Left lung (tissue), 10 donors: ENCODE results near the gene OLFM4. TPM values are rescaled to one million over a fixed set of nuclear protein-coding genes. Genes with fewer than 3 reads are reported as not detected.
A peak's percentile ranks its signal among the peaks of the same experiment; 100 is the strongest.

Source experiments
- ATAC-seq: fragments of 200-7000 bp; cut with Tn5 transposase; one replicate; pipeline ENCODE4 v1.9.1; 2020; ENCODE audit warnings: moderate library complexity
- DNase-seq, 4 donors: peaks; one replicate each; pipeline ENCODE4 v3.0.0-alpha.2; 2013 to 2020
- H3K27ac ChIP-seq, 2 donors: fragments of 200-600 bp; sonication (generic) in 1 of 2; one replicate each; pipeline versions ENCODE4 v1.5.0 to v1.8.0; 2020 to 2021
- H3K27me3 ChIP-seq, 2 donors: fragments of 200-600 bp; sonication (generic) in 1 of 2; one replicate each; pipeline versions ENCODE4 v1.5.0 to v1.8.0; 2020 to 2021
- H3K36me3 ChIP-seq, 2 donors: fragments of 200-600 bp; sonication (generic) in 1 of 2; one replicate each; pipeline versions ENCODE4 v1.5.0 to v1.8.0; 2020 to 2021
- H3K4me1 ChIP-seq, 2 donors: fragments of 200-600 bp; one replicate each; pipeline ENCODE4 v1.8.0; 2021
- H3K4me3 ChIP-seq, 2 donors: fragments of 200-600 bp; sonication (generic) in 1 of 2; one replicate each; pipeline versions ENCODE4 v1.5.0 to v1.8.0; 2020 to 2021; ENCODE audit warnings: mild to moderate bottlenecking in 1 of 2
- H3K9me3 ChIP-seq, 2 donors: fragments of 200-600 bp; sonication (generic) in 1 of 2; one replicate each; pipeline versions ENCODE4 v1.5.0 to v1.8.0; 2020 to 2021
- intact Hi-C, 2 donors: fragments of 100-400 bp; cut with DNase I; formaldehyde crosslinking; loops; one replicate each; pipeline versions ENCODE4 v1.11.2 to v1.14.2; 2022
- polyA plus RNA-seq, 6 donors: library from polyadenylated mRNA; unstranded; fragments of 120-200 nt; gene quantifications; one replicate each; pipeline ENCODE4 v1.2.1, GENCODE V29; 2013; ENCODE audit not compliant: insufficient read length in 6 of 6
- total RNA-seq, 2 donors: library from RNA; stranded (reverse); fragmentation: NEBNext Ultra II Directional; extraction: Animal tissue kit (Norgen Biotek cat#: 25700); gene quantifications; one replicate each; pipeline ENCODE4 v1.2.1, GENCODE V29; 2021
- TF ChIP-seq, protein P1 (sequence below), 2 donors: fragments of 200-600 bp; sonication (generic) in 1 of 2; IDR thresholded peaks; one replicate each; pipeline versions ENCODE4 v1.5.0 to v1.8.0; 2021; ENCODE audit warnings: antibody characterized with exemption in 2 of 2
- donor health status: DM: no; HTN: yes; CAD: no.
- donor health status: DM: no; HTN: no; CAD: no.

The OLFM4 gene
- total and polyA plus RNA-seq, 8 donors: 0.09 to 1.6 (median 0.20) TPM

DNA sequence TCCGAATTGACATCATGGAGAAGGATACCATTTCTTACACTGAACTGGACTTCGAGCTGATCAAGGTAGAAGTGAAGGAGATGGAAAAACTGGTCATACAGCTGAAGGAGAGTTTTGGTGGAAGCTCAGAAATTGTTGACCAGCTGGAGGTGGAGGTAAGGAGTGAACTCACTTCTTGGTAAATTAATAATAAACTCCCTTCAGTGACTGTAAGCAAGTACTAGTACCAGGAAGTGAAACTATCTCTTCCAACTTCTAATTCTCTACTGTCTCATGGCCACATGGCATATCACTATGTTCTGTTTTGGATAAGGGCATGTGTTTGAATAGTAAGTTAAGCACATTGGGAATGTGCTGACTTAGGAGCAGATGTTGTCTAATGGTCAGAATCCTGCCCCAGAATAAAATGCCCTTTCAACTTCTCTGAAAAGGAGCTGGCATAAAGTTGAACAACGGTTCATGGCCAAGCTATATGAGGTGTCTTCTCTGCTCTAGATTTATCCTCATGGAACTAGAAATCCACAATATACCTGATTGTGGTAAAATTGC, 13.4 kb downstream of the OLFM4 start:
- DNase-seq (no peak), ATAC-seq (no peak)
- Histone ChIP-seq H3K36me3 (no peaks in the 10 kb centered on the region), H3K27ac (no peak overlapping the region), H3K4me3 (no peak overlapping the region), H3K9me3 (no peaks in the 10 kb centered on the region), H3K27me3 (no peaks in the 10 kb centered on the region), H3K4me1 (peaks cover 0 to 3% of the 10 kb centered on the region in 2 donors)
- intact Hi-C loops: no loop called here
- TF ChIP-seq, protein P1, sequence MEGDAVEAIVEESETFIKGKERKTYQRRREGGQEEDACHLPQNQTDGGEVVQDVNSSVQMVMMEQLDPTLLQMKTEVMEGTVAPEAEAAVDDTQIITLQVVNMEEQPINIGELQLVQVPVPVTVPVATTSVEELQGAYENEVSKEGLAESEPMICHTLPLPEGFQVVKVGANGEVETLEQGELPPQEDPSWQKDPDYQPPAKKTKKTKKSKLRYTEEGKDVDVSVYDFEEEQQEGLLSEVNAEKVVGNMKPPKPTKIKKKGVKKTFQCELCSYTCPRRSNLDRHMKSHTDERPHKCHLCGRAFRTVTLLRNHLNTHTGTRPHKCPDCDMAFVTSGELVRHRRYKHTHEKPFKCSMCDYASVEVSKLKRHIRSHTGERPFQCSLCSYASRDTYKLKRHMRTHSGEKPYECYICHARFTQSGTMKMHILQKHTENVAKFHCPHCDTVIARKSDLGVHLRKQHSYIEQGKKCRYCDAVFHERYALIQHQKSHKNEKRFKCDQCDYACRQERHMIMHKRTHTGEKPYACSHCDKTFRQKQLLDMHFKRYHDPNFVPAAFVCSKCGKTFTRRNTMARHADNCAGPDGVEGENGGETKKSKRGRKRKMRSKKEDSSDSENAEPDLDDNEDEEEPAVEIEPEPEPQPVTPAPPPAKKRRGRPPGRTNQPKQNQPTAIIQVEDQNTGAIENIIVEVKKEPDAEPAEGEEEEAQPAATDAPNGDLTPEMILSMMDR (IDR thresholded peaks at IDR 0.05): no peak

DNA sequence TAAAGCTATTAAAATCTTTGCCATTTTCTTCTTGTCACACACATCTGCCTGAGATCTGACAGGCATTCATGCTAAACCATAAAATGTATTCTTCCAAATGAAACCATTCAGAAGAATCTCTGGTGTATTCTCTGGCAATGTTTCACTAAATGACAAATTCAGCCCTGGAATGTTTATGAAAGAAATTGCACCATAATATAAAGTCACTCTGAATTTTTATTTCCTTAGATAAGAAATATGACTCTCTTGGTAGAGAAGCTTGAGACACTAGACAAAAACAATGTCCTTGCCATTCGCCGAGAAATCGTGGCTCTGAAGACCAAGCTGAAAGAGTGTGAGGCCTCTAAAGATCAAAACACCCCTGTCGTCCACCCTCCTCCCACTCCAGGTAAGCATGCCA, 14.3 kb downstream of the OLFM4 start:
- Histone ChIP-seq H3K36me3 (no peaks in the 10 kb centered on the region), H3K27ac (no peak overlapping the region), H3K4me3 (no peak overlapping the region), H3K27me3 (no peaks in the 10 kb centered on the region), H3K4me1 (peaks cover 0 to 3% of the 10 kb centered on the region in 2 donors), H3K9me3 (no peaks in the 10 kb centered on the region)
- intact Hi-C loops: no loop called here
- DNase-seq: no peak
- ATAC-seq: no peak
- TF ChIP-seq, protein P1 (IDR thresholded peaks at IDR 0.05): no peak

DNA sequence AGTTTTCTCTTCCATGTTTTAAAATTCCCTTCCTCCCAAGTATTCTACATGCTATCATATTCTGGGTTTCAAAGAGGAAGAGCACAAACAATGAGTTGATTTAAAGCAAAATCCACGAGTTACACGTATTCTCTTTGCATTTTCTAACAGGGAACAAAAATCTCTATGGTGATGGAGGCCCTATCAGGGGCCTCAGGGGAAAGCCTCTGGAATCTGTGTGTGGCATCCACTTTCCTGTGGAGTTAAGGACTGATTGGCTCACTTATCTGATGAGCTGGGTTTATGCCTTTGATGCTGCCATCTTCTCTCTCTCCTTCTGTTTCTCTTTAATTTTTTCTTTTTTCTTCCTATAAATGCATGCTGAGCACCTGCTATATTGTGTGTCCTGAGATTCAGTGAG, 14.8 kb downstream of the OLFM4 start:
- peaks cover 0 to 3% of the 10 kb centered on the region in 2 donors for H3K4me1 ChIP-seq
- H3K27ac ChIP-seq: no peak overlapping the region
- no peak for DNase-seq
- H3K4me3 ChIP-seq: no peak overlapping the region
- no peaks in the 10 kb centered on the region for H3K9me3 ChIP-seq
- H3K27me3 ChIP-seq: no peaks in the 10 kb centered on the region
- no peaks in the 10 kb centered on the region for H3K36me3 ChIP-seq
- intact Hi-C loops: no loop called here
- no peak for ATAC-seq
- TF ChIP-seq, protein P1 (IDR thresholded peaks at IDR 0.05): no peak

DNA sequence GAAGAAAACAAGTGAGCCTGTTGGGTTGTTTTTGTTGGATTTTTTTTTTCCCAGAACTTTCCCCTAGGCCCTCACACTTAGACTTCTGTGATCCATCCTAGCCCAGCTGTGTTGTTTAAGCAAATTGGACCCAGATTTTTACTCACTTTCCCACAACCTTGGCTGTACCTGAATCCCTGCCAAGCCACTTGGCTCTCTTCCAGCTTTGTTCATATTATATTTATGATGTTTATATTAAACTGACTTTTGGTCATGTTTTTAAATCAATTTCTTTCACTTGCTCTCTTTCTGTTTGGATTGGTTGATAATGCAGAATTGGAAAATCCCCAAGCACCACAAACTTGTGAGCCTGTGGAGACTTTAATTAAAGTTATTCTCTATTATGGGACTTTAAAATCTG, 16.6 kb downstream of the OLFM4 start:
- no peaks in the 10 kb centered on the region for H3K36me3 ChIP-seq
- H3K27ac ChIP-seq: no peak overlapping the region
- DNase-seq: peak in 2 of 4 donors; percentile 27 to 45
- H3K4me3 ChIP-seq: no peak overlapping the region
- no peaks in the 10 kb centered on the region for H3K9me3 ChIP-seq
- intact Hi-C loops: no loop called here
- H3K27me3 ChIP-seq: no peaks in the 10 kb centered on the region
- peaks cover 0 to 3% of the 10 kb centered on the region in 2 donors for H3K4me1 ChIP-seq
- TF ChIP-seq, protein P1 (IDR thresholded peaks at IDR 0.05): no peak
- ATAC-seq: no peak

DNA sequence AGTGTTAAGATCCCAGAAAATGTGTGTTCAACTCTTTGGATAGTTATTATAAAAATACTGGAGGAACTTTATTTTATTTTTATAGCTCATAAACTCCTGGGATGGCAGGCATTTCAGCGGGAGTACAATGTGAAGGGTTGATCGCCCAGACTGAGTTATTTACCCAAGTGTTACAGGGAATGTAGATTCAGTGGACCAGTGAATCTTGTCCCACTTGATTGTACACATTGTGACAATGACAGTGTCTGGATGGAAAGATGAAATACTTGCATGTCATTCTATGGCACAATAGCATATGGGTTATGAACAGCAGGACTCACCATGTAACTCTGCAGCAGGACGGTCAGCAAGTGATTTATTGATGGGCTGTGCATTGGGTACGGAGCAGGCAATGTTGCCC, 20.3 kb downstream of the OLFM4 start:
- ATAC-seq: no peak
- TF ChIP-seq, protein P1 (IDR thresholded peaks at IDR 0.05): no peak

More for the DNA sequence above, 20.3 kb downstream of the OLFM4 start:
- DNase-seq: no peak
- Histone ChIP-seq H3K4me1 (peaks cover 0 to 3% of the 10 kb centered on the region in 2 donors), H3K4me3 (no peak overlapping the region), H3K9me3 (no peaks in the 10 kb centered on the region), H3K36me3 (no peaks in the 10 kb centered on the region), H3K27me3 (no peaks in the 10 kb centered on the region), H3K27ac (no peak overlapping the region)
- intact Hi-C loops: no loop called here
